Gastroesophageal sphincter (tissue), 3 donors: ENCODE data around the gene ZNF730.
"Not testable (repeated sequence)": the region's sequence is repeated elsewhere in the genome, so short reads cannot be mapped to it uniquely, and the experiment has no call there.

Experiments
- CTCF ChIP-seq, 4 experiments: fragments of 200-600 bp in 2 of 4; fragments of 450-650 bp in 2 of 4; sonication (generic) in 1 of 4; IDR thresholded peaks; one replicate each; pipeline ENCODE4 v1.5.1; 2017 to 2019; ENCODE audit warnings: antibody characterized with exemption in 4 of 4, mild to moderate bottlenecking in 2 of 4, moderate library complexity in 2 of 4
- EP300 ChIP-seq: sonication (generic); formaldehyde crosslinking; IDR thresholded peaks from one replicate; pipeline ENCODE4 v1.6.1; 2017; ENCODE audit warnings: antibody characterized with exemption, mild to moderate bottlenecking
- POLR2A ChIP-seq, 2 donors: fragments of 450-650 bp; IDR thresholded peaks; one replicate each; pipeline ENCODE4 v1.6.1; 2017; ENCODE audit warnings: antibody characterized with exemption in 2 of 2, mild to moderate bottlenecking in 2 of 2, moderate library complexity in 1 of 2
- POLR2AphosphoS5 ChIP-seq: sonication (generic); formaldehyde crosslinking; IDR thresholded peaks from one replicate; pipeline ENCODE4 v1.6.1; 2017; ENCODE audit warnings: antibody characterized with exemption

GRCh38 chr19:23168286-23168685, 51.5 kb downstream of the ZNF730 start:
- not testable (repeated sequence) for TF ChIP-seq CTCF (IDR thresholded peaks at IDR 0.05); POLR2A (IDR thresholded peaks at IDR 0.05); POLR2AphosphoS5; EP300
